BE2C (cell line): Measurements from ENCODE around the gene GOSR2.

Experiments
- DNase-seq: peaks from one replicate; pipeline ENCODE4 v3.0.0-alpha.2; 2020
- H3K27me3 ChIP-seq: fragments of 250-450 bp; sonication (Bioruptor Pico); 2 replicates; pipeline ENCODE4 v1.5.1; 2020; ENCODE audit warnings: mild to moderate bottlenecking
- H3K36me3 ChIP-seq: fragments of 250-450 bp; sonication (Bioruptor Pico); 2 replicates; pipeline ENCODE4 v1.5.1; 2020; ENCODE audit warnings: mild to moderate bottlenecking
- H3K4me1 ChIP-seq: fragments of 250-450 bp; sonication (Bioruptor Pico); 2 replicates; pipeline ENCODE4 v1.5.1; 2020
- H3K4me3 ChIP-seq: 2 replicates; pipeline ENCODE4 v1.5.1; 2011; ENCODE audit warnings: low read depth, low read length
- H3K9me3 ChIP-seq: fragments of 250-450 bp; sonication (Bioruptor Pico); 2 replicates; pipeline ENCODE4 v1.5.1; 2020
- CTCF ChIP-seq: IDR thresholded peaks from 2 replicates; pipeline ENCODE4 v1.5.1; 2012; ENCODE audit warnings: mild to moderate bottlenecking, low read depth, low read length

Gene GOSR2

GRCh38 chr17:46889519-46889918 is 33.4 kb upstream of the GOSR2 start:
- H3K36me3 ChIP-seq = no peaks in the 10 kb centered on the region
- TF ChIP-seq CTCF = no peak
- H3K4me1 ChIP-seq = no peaks in the 10 kb centered on the region
- H3K9me3 ChIP-seq = no peaks in the 10 kb centered on the region
- peaks cover 16% of the 10 kb centered on the region for H3K27me3 ChIP-seq
- DNase-seq = no peak
- no peak overlapping the region for H3K4me3 ChIP-seq

DNA sequence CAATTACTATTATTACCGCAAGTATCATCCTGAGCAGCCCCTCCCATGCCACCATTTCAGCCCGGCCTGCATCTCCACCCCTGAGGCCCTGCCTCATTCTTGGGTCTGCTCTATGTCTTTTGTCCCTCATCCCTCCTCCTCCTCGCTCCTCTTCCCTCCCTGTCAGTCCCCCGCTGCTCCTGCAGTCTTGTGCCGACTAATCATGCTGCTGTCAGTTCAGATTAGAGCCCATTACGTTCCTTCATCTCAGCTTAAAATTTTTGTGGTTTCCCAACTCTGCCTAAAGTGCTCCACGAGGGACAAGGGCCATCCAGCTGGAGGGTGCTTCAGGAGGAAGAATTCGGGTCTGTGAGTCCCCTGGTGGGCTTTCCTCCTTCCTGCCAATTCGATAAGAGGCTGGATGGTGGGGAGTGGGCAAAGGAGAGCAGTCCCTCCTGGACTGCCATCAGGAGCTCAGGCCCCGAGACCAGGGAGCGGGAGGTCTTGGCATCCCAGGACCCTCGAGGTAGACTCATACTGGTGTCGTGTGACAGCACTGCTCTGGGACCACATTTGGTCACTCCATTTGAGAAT is 32.9 kb upstream of the GOSR2 start:
- Histone ChIP-seq H3K27me3 (peaks cover 16% of the 10 kb centered on the region), H3K36me3 (no peaks in the 10 kb centered on the region), H3K9me3 (no peaks in the 10 kb centered on the region), H3K4me1 (no peaks in the 10 kb centered on the region), H3K4me3 (no peak overlapping the region)
- no peak for DNase-seq
- TF ChIP-seq CTCF = no peak

DNA sequence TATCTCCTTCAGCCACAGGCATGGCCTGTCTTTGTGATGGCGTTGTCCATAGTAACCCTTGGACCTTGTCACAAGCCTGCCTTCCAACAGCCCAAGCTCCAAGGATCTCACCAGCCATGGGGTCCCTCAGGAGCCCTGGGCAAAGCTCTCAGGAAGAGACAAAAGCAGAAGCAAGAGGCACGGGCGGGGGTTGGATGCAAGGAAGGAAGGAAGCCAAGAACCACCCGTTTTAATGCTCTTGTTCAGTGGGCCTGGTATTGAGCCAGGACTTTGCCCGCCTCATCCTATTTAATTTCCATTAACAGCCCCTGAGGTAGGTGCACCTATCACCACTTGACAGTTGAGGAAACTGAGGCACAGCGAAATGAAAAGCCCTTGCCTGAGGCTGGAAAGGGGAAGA is 32.3 kb upstream of the GOSR2 start:
- H3K36me3 ChIP-seq = no peaks in the 10 kb centered on the region
- TF ChIP-seq CTCF = no peak
- peaks cover 16% of the 10 kb centered on the region for H3K27me3 ChIP-seq
- H3K9me3 ChIP-seq = no peaks in the 10 kb centered on the region
- DNase-seq = no peak
- no peak overlapping the region for H3K4me3 ChIP-seq
- no peaks in the 10 kb centered on the region for H3K4me1 ChIP-seq

DNA sequence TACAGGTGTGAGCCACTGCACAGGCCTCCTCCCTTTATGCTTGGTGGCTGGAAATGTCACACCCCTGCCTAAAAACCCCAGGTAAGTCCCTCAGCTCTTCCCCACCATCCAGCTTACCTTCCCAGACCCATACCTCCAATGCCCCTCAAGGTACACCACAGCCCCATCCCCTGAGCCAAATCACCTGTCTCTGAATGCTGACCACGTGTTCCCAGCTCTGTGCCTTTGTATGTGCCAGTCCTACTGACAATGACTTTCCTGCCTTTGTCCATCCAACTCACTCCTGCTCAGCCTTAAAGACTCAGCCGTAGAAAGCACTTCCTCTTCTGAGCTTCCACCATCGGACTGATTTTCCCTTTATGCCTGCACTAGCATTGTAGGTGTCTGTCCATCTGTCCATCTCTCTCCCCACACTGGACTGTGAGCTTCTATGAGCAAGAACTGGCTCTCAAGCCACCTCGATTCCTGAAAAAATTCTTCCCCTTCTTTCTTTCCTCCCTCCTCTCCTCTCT is 30.7 kb upstream of the GOSR2 start:
- Histone ChIP-seq H3K4me3 (no peak overlapping the region), H3K4me1 (no peaks in the 10 kb centered on the region), H3K9me3 (no peaks in the 10 kb centered on the region), H3K36me3 (no peaks in the 10 kb centered on the region), H3K27me3 (peaks cover 16% of the 10 kb centered on the region)
- TF ChIP-seq CTCF = no peak
- DNase-seq = no peak

- Histone ChIP-seq H3K4me1 (no peaks in the 10 kb centered on the region), H3K4me3 (no peak overlapping the region), H3K9me3 (no peaks in the 10 kb centered on the region; the same call in 1 of the 2 replicates), H3K27me3 (peaks cover 16% of the 10 kb centered on the region), H3K36me3 (no peaks in the 10 kb centered on the region)
- no peak for DNase-seq
- TF ChIP-seq CTCF = no peak
Measured at GRCh38 chr17:46894024-46894423, 28.9 kb upstream of the GOSR2 start.

DNA sequence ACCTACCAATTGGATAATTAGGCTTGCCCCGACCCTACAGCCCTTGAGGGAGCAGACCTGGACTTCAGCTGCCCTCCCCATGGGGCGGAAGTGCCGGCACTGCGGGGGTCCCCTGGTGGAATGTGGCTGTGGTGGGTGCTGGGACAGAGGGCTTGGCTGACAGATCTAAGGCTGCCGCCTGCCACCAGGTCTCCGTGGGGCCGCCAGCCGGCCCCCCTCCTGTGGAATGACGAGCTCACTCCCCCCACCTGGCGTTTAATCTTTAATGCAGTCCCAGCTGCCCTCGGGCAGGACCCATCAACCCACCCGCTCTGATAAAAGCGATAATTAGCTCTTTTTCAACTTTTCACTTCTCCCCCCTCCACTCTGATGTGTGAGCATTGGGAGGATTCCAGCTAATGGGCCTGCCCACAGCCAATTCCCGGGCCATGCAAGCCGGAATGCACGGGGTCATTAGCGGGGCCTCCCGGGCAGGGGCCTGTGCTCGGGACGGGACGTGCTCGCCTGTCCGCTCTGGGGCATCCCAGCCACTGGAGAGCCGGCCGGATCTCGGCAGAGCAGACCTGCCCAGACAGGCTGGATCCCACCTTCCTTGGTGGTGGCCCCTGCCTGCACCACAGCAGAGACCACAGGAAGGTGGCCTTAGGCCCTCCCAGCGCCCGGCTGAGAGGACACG is 28.3 kb upstream of the GOSR2 start:
- no peaks in the 10 kb centered on the region for H3K36me3 ChIP-seq
- H3K27me3 ChIP-seq = peaks cover 16% of the 10 kb centered on the region
- no peaks in the 10 kb centered on the region for H3K4me1 ChIP-seq
- no peak for DNase-seq
- no peaks in the 10 kb centered on the region; the same call in 1 of the 2 replicates for H3K9me3 ChIP-seq
- no peak for TF ChIP-seq CTCF
- H3K4me3 ChIP-seq = no peak overlapping the region
